SK-N-MC (cell line): ENCODE results near the gene HOXD12.
A peak's percentile ranks its signal among the peaks of the same experiment; 100 is the strongest.

Experiments
- DNase-seq: peaks from one replicate; pipeline ENCODE4 v3.0.0-alpha.2; 2011; ENCODE audit warnings: low read depth, low spot score
- H3K27ac ChIP-seq: fragments of 200-600 bp; sonication (generic); 2 replicates; pipeline ENCODE4 v1.5.1; 2016; ENCODE audit warnings: mixed run types
- H3K36me3 ChIP-seq: fragments of 200-600 bp; sonication (generic); 2 replicates; pipeline ENCODE4 v1.6.1; 2017; ENCODE audit warnings: antibody characterized with exemption, low read length, mixed read lengths; ENCODE audit not compliant: insufficient read depth
- H3K4me3 ChIP-seq: fragments of 200-600 bp; sonication (generic); 2 replicates; pipeline ENCODE4 v1.5.1; 2016
- H3K9ac ChIP-seq: fragments of 200-600 bp; sonication (generic); 2 replicates; pipeline ENCODE4 v1.8.0; 2017; ENCODE audit warnings: mixed run types, mixed read lengths; ENCODE audit not compliant: insufficient read length
- H3K9me3 ChIP-seq: fragments of 200-600 bp; sonication (generic); 2 replicates; pipeline ENCODE4 v1.6.1; 2017; ENCODE audit warnings: low read depth, mild to moderate bottlenecking, antibody characterized with exemption, low read length, moderate library complexity, mixed read lengths
- EZH2 ChIP-seq: fragments of 200-600 bp; sonication (generic); IDR thresholded peaks from one replicate; pipeline ENCODE4 v1.6.1; 2017; ENCODE audit warnings: antibody characterized with exemption
- FOXP2 ChIP-seq: optimal IDR thresholded peaks from 2 replicates; pipeline ENCODE3; 2011; ENCODE audit warnings: mild to moderate bottlenecking, moderate library complexity; ENCODE audit not compliant: insufficient read depth; ENCODE audit errors: extremely low read length, control extremely low read depth
- POLR2AphosphoS5 ChIP-seq: IDR thresholded peaks from 2 replicates; pipeline ENCODE4 v1.6.1; 2012; ENCODE audit warnings: mild to moderate bottlenecking, low read depth, low read length, borderline replicate concordance

Gene HOXD12

DNA sequence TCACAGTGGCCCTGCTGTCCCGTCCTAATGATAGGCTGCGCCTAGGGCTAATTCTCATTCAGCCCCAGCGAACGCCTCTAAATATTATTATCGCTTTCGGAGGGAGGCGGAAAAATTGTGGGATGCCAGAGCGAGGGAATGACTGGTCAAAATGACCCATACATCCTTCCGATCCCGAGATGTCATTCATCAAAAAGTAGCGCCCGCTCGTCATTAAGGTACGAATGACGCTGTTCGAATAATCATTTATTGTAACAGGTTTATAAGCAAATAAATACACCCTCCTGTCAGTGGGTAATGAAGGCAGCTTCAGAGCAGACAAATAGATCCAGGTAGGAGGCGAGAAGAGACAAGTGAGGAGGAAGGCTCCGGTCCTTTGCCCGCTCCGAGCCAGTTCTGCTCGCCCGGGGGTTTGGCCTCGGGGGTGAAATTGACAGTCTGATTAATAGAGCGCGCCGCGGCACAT is 15.8 kb upstream of the HOXD12 start, which contains the start of gene EVX2:
EVX2 (minus strand) TSS at position 167 of the 466 bp plus-strand sequence. CDS start 186 bp downstream, outside the sequence.
- Histone ChIP-seq H3K9me3 (no peaks in the 10 kb centered on the region), H3K27ac (peak within 1 kb of the TSS; percentile 76), H3K4me3 (peak within 1 kb of the TSS; percentile 83), H3K9ac (peak within 1 kb of the TSS; percentile 79), H3K36me3 (peaks cover 11% of the 10 kb centered on the region; the same call in 1 of the 2 replicates)
- TF ChIP-seq EZH2 (no peak), POLR2AphosphoS5 (no peak), FOXP2 (no peak)
- no peak for DNase-seq

- Histone ChIP-seq H3K9ac (peak overlapping the region; percentile 79), H3K27ac (peak overlapping the region; percentile 76), H3K4me3 (peak overlapping the region; percentile 83), H3K36me3 (peaks cover 8% of the 10 kb centered on the region; the same call in 1 of the 2 replicates), H3K9me3 (no peaks in the 10 kb centered on the region)
- no peak for DNase-seq
- TF ChIP-seq EZH2: no peak
- no peak for TF ChIP-seq POLR2AphosphoS5
- TF ChIP-seq FOXP2: no peak
Observed at GRCh38 chr2:176084611-176085119, 14.9 kb upstream of the HOXD12 start.

- H3K4me3 ChIP-seq: peak overlapping the region; percentile 83
- peak overlapping the region; percentile 76 for H3K27ac ChIP-seq
- H3K9me3 ChIP-seq: no peaks in the 10 kb centered on the region
- H3K9ac ChIP-seq: peak overlapping the region; percentile 79
- TF ChIP-seq POLR2AphosphoS5 (no peak), FOXP2 (no peak), EZH2 (no peak)
- DNase-seq: no peak
- H3K36me3 ChIP-seq: peaks cover 6% of the 10 kb centered on the region; the same call in 1 of the 2 replicates
Observed at GRCh38 chr2:176085120-176085788, 14.3 kb upstream of the HOXD12 start.

- no peak for DNase-seq
Observed at GRCh38 chr2:176085861-176086771, 13.5 kb upstream of the HOXD12 start.

GRCh38 chr2:176087330-176088047 is 12.1 kb upstream of the HOXD12 start:
- Histone ChIP-seq H3K4me3 (no peak overlapping the region), H3K9me3 (no peaks in the 10 kb centered on the region), H3K27ac (no peak overlapping the region), H3K36me3 (no peaks in the 10 kb centered on the region), H3K9ac (no peak overlapping the region)
- DNase-seq: no peak
- TF ChIP-seq FOXP2 (no peak), EZH2 (no peak), POLR2AphosphoS5 (no peak)

More at GRCh38 chr2:176085861-176086771, 13.5 kb upstream of the HOXD12 start:
- Histone ChIP-seq H3K4me3 (peak overlapping the region; percentile 83), H3K36me3 (no peaks in the 10 kb centered on the region; the same call in 1 of the 2 replicates), H3K27ac (peak overlapping the region; percentile 56), H3K9me3 (no peaks in the 10 kb centered on the region), H3K9ac (peak overlapping the region; percentile 79)
- TF ChIP-seq FOXP2 (peak; percentile 32), POLR2AphosphoS5 (no peak)

DNA sequence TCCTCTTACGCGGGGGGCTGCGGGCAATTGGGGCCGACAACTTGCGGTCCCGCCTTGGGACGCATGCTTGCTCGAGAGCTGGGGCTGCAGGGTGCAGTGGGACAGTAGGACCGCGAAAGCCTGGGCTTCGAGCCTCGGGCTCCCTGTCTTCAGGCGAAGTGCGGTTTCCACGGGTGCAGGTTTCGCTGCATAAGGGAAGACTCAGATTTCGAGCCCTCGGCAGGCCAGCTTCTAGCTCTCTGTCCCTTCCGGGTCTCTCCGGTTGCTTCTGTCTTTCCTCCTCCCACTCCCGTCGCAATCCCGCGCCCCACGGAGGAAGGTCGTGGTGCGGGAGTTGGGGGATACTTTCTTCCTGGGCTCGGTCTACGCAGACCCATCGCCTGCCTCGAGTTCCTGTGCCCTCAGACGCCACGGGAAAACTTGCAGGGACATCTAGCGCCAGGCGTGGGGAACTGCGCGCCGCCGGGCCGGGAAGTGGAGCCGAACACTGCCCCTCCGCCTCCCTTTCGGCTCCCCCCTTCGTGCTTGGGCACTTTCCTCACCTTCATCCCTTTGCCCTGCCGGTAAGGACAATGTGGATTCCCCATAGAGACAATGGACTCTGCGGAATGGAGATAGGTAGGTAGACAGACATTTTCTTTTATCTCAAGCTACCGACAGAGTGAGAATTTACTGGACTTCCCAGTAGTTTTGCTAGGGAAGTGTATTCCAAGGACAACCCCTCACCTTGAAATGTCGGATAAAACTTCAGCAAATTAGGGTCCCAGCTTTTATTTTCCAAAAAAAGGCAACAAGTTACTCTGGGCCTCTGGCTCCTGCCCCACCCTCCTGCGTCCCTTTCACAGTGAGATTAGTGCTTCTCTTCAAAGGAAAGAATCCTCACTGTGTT is 11.3 kb upstream of the HOXD12 start:
- no peaks in the 10 kb centered on the region for H3K9me3 ChIP-seq
- TF ChIP-seq POLR2AphosphoS5 (no peak), FOXP2 (no peak), EZH2 (no peak)
- H3K27ac ChIP-seq: no peak overlapping the region
- H3K36me3 ChIP-seq: no peaks in the 10 kb centered on the region
- H3K4me3 ChIP-seq: no peak overlapping the region
- H3K9ac ChIP-seq: no peak overlapping the region
- no peak for DNase-seq

DNA sequence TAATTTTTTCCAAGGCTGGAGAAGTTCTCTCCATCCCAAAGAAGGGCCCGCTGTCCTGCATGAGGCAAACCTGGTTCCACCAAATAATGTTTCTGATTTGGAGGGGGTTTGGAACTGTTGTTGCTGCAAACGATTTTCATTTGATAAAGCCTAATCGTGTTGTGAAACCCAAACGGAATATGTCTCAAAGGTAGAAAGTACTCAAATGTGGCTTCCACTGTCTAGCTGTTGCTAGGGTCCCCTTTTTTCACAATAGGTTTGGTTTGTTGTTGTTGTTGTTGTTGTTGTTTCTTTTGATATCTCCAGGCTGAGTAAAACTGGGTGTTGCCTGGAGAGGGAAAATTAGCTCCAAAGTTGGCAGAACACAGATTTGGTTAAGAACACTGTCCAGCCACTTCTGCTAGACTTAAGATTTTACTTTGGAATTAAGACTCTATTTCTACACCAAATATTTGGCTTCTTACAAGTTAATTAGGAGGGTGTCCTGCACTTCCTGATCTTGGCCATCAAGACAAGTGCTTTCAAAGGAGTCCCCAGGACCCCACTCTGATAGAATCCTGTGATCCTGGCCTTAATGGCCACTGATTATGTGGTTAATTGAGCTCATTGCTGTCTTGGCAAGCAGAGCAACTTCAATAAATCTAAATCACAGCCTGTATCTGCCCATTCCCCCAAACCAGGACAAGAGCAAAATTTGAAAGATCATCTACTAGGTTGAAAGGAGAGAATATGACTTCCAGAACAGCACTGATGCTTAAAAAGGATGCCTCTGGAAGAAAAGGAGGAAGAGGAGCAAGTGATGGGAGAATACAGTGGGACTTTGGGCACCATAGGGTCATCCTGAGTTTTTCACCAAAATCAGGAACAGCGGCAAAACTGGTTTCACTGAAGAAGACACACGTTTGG is 10.4 kb upstream of the HOXD12 start:
- H3K9me3 ChIP-seq: no peaks in the 10 kb centered on the region
- H3K9ac ChIP-seq: no peak overlapping the region
- H3K27ac ChIP-seq: no peak overlapping the region
- DNase-seq: no peak
- H3K36me3 ChIP-seq: peaks cover 3% of the 10 kb centered on the region
- TF ChIP-seq EZH2: no peak
- TF ChIP-seq FOXP2: no peak
- no peak for TF ChIP-seq POLR2AphosphoS5
- no peak overlapping the region for H3K4me3 ChIP-seq
